HuH-7 (cell line): ENCODE data around the gene ZNF524.
"Not testable (repeated sequence)": the region's sequence is repeated elsewhere in the genome, so short reads cannot be mapped to it uniquely, and the experiment has no call there.

Experiments
- DNase-seq: peaks from one replicate; pipeline ENCODE4 v3.0.0; 2011; ENCODE audit warnings: low spot score

ZNF524 gene

GRCh38 chr19:55581145-55581822, 18.8 kb upstream of the ZNF524 start:
- no peak for DNase-seq

- no peak for DNase-seq
Measured at GRCh38 chr19:55581823-55582223, 18.3 kb upstream of the ZNF524 start.

GRCh38 chr19:55582284-55582683, 17.8 kb upstream of the ZNF524 start:
- not testable (repeated sequence) for DNase-seq

- not testable (repeated sequence) for DNase-seq
Measured at GRCh38 chr19:55583897-55584296, 16.2 kb upstream of the ZNF524 start.

GRCh38 chr19:55584871-55585270, 15.2 kb upstream of the ZNF524 start:
- DNase-seq = no peak

- DNase-seq = peak; percentile 82
Measured at GRCh38 chr19:55585658-55586339, 14.3 kb upstream of the ZNF524 start.

GRCh38 chr19:55586976-55587668, 13.0 kb upstream of the ZNF524 start:
- DNase-seq = peak; percentile 98

- no peak for DNase-seq
Measured at GRCh38 chr19:55588738-55589137, 11.3 kb upstream of the ZNF524 start.

- no peak for DNase-seq
Measured at GRCh38 chr19:55590109-55590508, 10.0 kb upstream of the ZNF524 start.

- DNase-seq = no peak
Measured at GRCh38 chr19:55590617-55591016, 9.5 kb upstream of the ZNF524 start.

- DNase-seq = no peak
Measured at GRCh38 chr19:55591555-55591954, 8.5 kb upstream of the ZNF524 start.

- DNase-seq = no peak
Measured at GRCh38 chr19:55592391-55593090, 7.5 kb upstream of the ZNF524 start.

- no peak for DNase-seq
Measured at GRCh38 chr19:55593096-55593772, 6.9 kb upstream of the ZNF524 start.

GRCh38 chr19:55594996-55595545, 5.0 kb upstream of the ZNF524 start:
- DNase-seq = no peak

- no peak for DNase-seq
Measured at GRCh38 chr19:55596304-55596703, 3.8 kb upstream of the ZNF524 start.

GRCh38 chr19:55597501-55597921, 2.6 kb upstream of the ZNF524 start:
- no peak for DNase-seq

GRCh38 chr19:55598034-55598433, 2.1 kb upstream of the ZNF524 start:
- no peak for DNase-seq

GRCh38 chr19:55598719-55599467, 1.2 kb upstream of the ZNF524 start:
- DNase-seq = peak; percentile 90

- DNase-seq = peak; percentile 92
Measured at GRCh38 chr19:55599468-55599841, 633 bp upstream of the ZNF524 start, which contains the start of gene FIZ1. TSS of gene FIZ1 (minus strand) at chr19:55599517. CDS start at chr19:55597865, 1,652 bp downstream.

- DNase-seq = no peak
Measured at GRCh38 chr19:55600662-55601028, 557 bp downstream of the ZNF524 start.

- no peak for DNase-seq
Measured at GRCh38 chr19:55601084-55601483, 996 bp downstream of the ZNF524 start.
